Ishikawa (cell line): ENCODE data around the gene CEACAM1.

ENCODE experiments used
- EP300 ChIP-seq: IDR thresholded peaks from 2 replicates; pipeline ENCODE4 v1.6.1; 2012; ENCODE audit warnings: borderline replicate concordance
- RAD21 ChIP-seq: IDR thresholded peaks from 2 replicates; pipeline ENCODE4 v1.6.1; 2012; ENCODE audit warnings: low read depth

- TF ChIP-seq EP300 (no peak), RAD21 (no peak)
Observed at GRCh38 chr19:42475366-42475765, 52.9 kb downstream of the CEACAM1 start.
